ENCODE results near the gene WFDC1. TPM values are rescaled to one million over a fixed set of nuclear protein-coding genes. Genes with fewer than 3 reads are reported as not detected.
A peak's percentile ranks its signal among the peaks of the same experiment; 100 is the strongest.

WFDC1 gene
- total RNA-seq, 1 donor from 2014 or later, result 0.14 TPM

- Mint-ChIP-seq H3K9me3 (peaks cover 3% of the 10 kb centered on the region), H3K4me1 (no peaks in the 10 kb centered on the region), H3K27me3 (ENCODE audit: low read depth) (peaks cover 11% of the 10 kb centered on the region), H3K27ac (ENCODE audit: unreplicated experiment) (no peak overlapping the region), H3K36me3 (ENCODE audit: low read depth) (no peaks in the 10 kb centered on the region), H3K4me3 (no peak overlapping the region)
- no peak for TF ChIP-seq CTCF (conservative IDR thresholded peaks at IDR 0.05)
- DNase-seq (ENCODE audit: low read depth, low spot score), result no peak
Observed at GRCh38 chr16:84259691-84260090, 35.0 kb upstream of the WFDC1 start.

GRCh38 chr16:84260766-84261554 lies 33.7 kb upstream of the WFDC1 start:
- H3K4me1 Mint-ChIP-seq, result no peaks in the 10 kb centered on the region
- no peak overlapping the region for H3K27ac Mint-ChIP-seq (ENCODE audit: unreplicated experiment)
- no peak for DNase-seq (ENCODE audit: low read depth, low spot score)
- H3K27me3 Mint-ChIP-seq (ENCODE audit: low read depth), result peaks cover 13% of the 10 kb centered on the region
- no peak overlapping the region for H3K4me3 Mint-ChIP-seq
- no peaks in the 10 kb centered on the region for H3K36me3 Mint-ChIP-seq (ENCODE audit: low read depth)
- no peak for TF ChIP-seq CTCF (conservative IDR thresholded peaks at IDR 0.05)
- peaks cover 3% of the 10 kb centered on the region for H3K9me3 Mint-ChIP-seq

- Mint-ChIP-seq H3K36me3 (ENCODE audit: low read depth) (no peaks in the 10 kb centered on the region), H3K27ac (ENCODE audit: unreplicated experiment) (no peak overlapping the region), H3K4me1 (peaks cover 8% of the 10 kb centered on the region), H3K27me3 (ENCODE audit: low read depth) (peaks cover 8% of the 10 kb centered on the region), H3K9me3 (no peaks in the 10 kb centered on the region), H3K4me3 (no peak overlapping the region)
- DNase-seq (ENCODE audit: low read depth, low spot score), result no peak
- TF ChIP-seq CTCF (conservative IDR thresholded peaks at IDR 0.05), result no peak
Observed at GRCh38 chr16:84262031-84262430, 32.6 kb upstream of the WFDC1 start.

GRCh38 chr16:84262939-84263338 lies 31.7 kb upstream of the WFDC1 start:
- no peak for DNase-seq (ENCODE audit: low read depth, low spot score)
- no peak for TF ChIP-seq CTCF (conservative IDR thresholded peaks at IDR 0.05)
- Mint-ChIP-seq H3K27ac (ENCODE audit: unreplicated experiment) (no peak overlapping the region), H3K4me1 (peaks cover 8% of the 10 kb centered on the region), H3K9me3 (no peaks in the 10 kb centered on the region), H3K4me3 (no peak overlapping the region), H3K36me3 (ENCODE audit: low read depth) (no peaks in the 10 kb centered on the region), H3K27me3 (ENCODE audit: low read depth) (peaks cover 3% of the 10 kb centered on the region)

- peaks cover 12% of the 10 kb centered on the region for H3K4me1 Mint-ChIP-seq
Observed at GRCh38 chr16:84266451-84266850, 28.2 kb upstream of the WFDC1 start.

More at GRCh38 chr16:84266451-84266850, 28.2 kb upstream of the WFDC1 start:
- Mint-ChIP-seq H3K9me3 (no peaks in the 10 kb centered on the region), H3K27ac (ENCODE audit: unreplicated experiment) (no peak overlapping the region), H3K4me3 (no peak overlapping the region), H3K27me3 (ENCODE audit: low read depth) (peaks cover 6% of the 10 kb centered on the region), H3K36me3 (ENCODE audit: low read depth) (no peaks in the 10 kb centered on the region)
- no peak for TF ChIP-seq CTCF (conservative IDR thresholded peaks at IDR 0.05)
- peak; percentile 54 for DNase-seq (ENCODE audit: low read depth, low spot score)

All from neural crest cell (in vitro differentiated cells).